Activated T-cell treated with anti-CD3 and anti-CD28 coated beads, Interleukin-2, amount 50 U/mL, for 4 hours (primary cell): ENCODE results near the gene CCDC178. TPM values are rescaled to one million over a fixed set of nuclear protein-coding genes. Genes with fewer than 3 reads are reported as not detected.
"Not testable (repeated sequence)": the region's sequence is repeated elsewhere in the genome, so short reads cannot be mapped to it uniquely, and the experiment has no call there.

Source experiments
- ATAC-seq, 2 donors: fragments of 200-7000 bp; cut with Tn5 transposase; one replicate each; pipeline ENCODE4 v1.10.0; 2021
- DNase-seq: peaks from one replicate; pipeline ENCODE4 v3.0.0-alpha.2; 2020
- H3K27me3 Mint-ChIP-seq: one replicate; pipeline ENCODE4 v1.8.0; 2021; ENCODE audit warnings: low read depth, mixed read lengths
- H3K36me3 Mint-ChIP-seq: one replicate; pipeline ENCODE4 v1.8.0; 2022; ENCODE audit warnings: mixed read lengths; ENCODE audit not compliant: insufficient read depth
- H3K4me1 Mint-ChIP-seq: one replicate; pipeline ENCODE4 v1.8.0; 2021; ENCODE audit warnings: low read depth, mixed read lengths
- H3K4me3 Mint-ChIP-seq: one replicate; pipeline ENCODE4 v1.8.0; 2021; ENCODE audit warnings: mild to moderate bottlenecking, moderate library complexity, mixed read lengths
- H3K9me3 Mint-ChIP-seq: one replicate; pipeline ENCODE4 v1.8.0; 2021; ENCODE audit warnings: mixed read lengths
- total RNA-seq, 3 donors: library from RNA; stranded (reverse); gene quantifications; one replicate each; pipeline ENCODE4 v1.2.1, GENCODE V29; 2021

CCDC178 gene
- total RNA-seq, 3 donors from 2014 or later = not detected

- H3K36me3 Mint-ChIP-seq = no peaks in the 10 kb centered on the region
- no peak for ATAC-seq
- no peak for DNase-seq
- H3K4me1 Mint-ChIP-seq = no peaks in the 10 kb centered on the region
- H3K27me3 Mint-ChIP-seq = no peaks in the 10 kb centered on the region
- H3K4me3 Mint-ChIP-seq = no peak overlapping the region
- H3K9me3 Mint-ChIP-seq = peaks cover 4% of the 10 kb centered on the region
Measured at GRCh38 chr18:32998921-32999320, 441.6 kb downstream of the CCDC178 start.

GRCh38 chr18:32998285-32998684 lies 442.2 kb downstream of the CCDC178 start:
- Mint-ChIP-seq H3K27me3 (no peaks in the 10 kb centered on the region), H3K4me1 (no peaks in the 10 kb centered on the region), H3K9me3 (peaks cover 4% of the 10 kb centered on the region), H3K36me3 (no peaks in the 10 kb centered on the region), H3K4me3 (no peak overlapping the region)
- ATAC-seq (no peak), DNase-seq (no peak)

GRCh38 chr18:32983721-32984120 lies 456.8 kb downstream of the CCDC178 start:
- Mint-ChIP-seq H3K9me3 (peaks cover 3% of the 10 kb centered on the region), H3K4me1 (no peaks in the 10 kb centered on the region), H3K27me3 (no peaks in the 10 kb centered on the region), H3K36me3 (no peaks in the 10 kb centered on the region), H3K4me3 (no peak overlapping the region)
- DNase-seq = no peak
- no peak for ATAC-seq

GRCh38 chr18:32980896-32981295 lies 459.6 kb downstream of the CCDC178 start:
- DNase-seq (no peak), ATAC-seq (no peak)
- H3K4me1 Mint-ChIP-seq = no peaks in the 10 kb centered on the region
- H3K27me3 Mint-ChIP-seq = no peaks in the 10 kb centered on the region
- H3K9me3 Mint-ChIP-seq = peaks cover 3% of the 10 kb centered on the region
- H3K36me3 Mint-ChIP-seq = no peaks in the 10 kb centered on the region
- no peak overlapping the region for H3K4me3 Mint-ChIP-seq

- H3K4me3 Mint-ChIP-seq = no peak overlapping the region
- no peak for DNase-seq
- H3K27me3 Mint-ChIP-seq = no peaks in the 10 kb centered on the region
- ATAC-seq = no peak
- peaks cover 9% of the 10 kb centered on the region for H3K9me3 Mint-ChIP-seq
- H3K36me3 Mint-ChIP-seq = no peaks in the 10 kb centered on the region
- H3K4me1 Mint-ChIP-seq = no peaks in the 10 kb centered on the region
Measured at GRCh38 chr18:32975501-32975900, 465.0 kb downstream of the CCDC178 start.

GRCh38 chr18:32975163-32975436 lies 465.4 kb downstream of the CCDC178 start:
- no peak for ATAC-seq
- no peaks in the 10 kb centered on the region for H3K4me1 Mint-ChIP-seq

GRCh38 chr18:32974421-32975162 lies 465.9 kb downstream of the CCDC178 start:
- H3K9me3 Mint-ChIP-seq = peaks cover 7% of the 10 kb centered on the region

More at GRCh38 chr18:32975163-32975436, 465.4 kb downstream of the CCDC178 start:
- Mint-ChIP-seq H3K9me3 (peaks cover 9% of the 10 kb centered on the region), H3K36me3 (no peaks in the 10 kb centered on the region), H3K27me3 (no peaks in the 10 kb centered on the region), H3K4me3 (no peak overlapping the region)
- DNase-seq = no peak

GRCh38 chr18:32968248-32968647 lies 472.3 kb downstream of the CCDC178 start:
- DNase-seq = no peak
- no peak for ATAC-seq
- no peaks in the 10 kb centered on the region for H3K36me3 Mint-ChIP-seq
- H3K4me3 Mint-ChIP-seq = no peak overlapping the region
- H3K4me1 Mint-ChIP-seq = no peaks in the 10 kb centered on the region
- peaks cover 12% of the 10 kb centered on the region for H3K9me3 Mint-ChIP-seq
- no peaks in the 10 kb centered on the region for H3K27me3 Mint-ChIP-seq

More at GRCh38 chr18:32974421-32975162, 465.9 kb downstream of the CCDC178 start:
- Mint-ChIP-seq H3K36me3 (no peaks in the 10 kb centered on the region), H3K4me1 (no peaks in the 10 kb centered on the region), H3K4me3 (no peak overlapping the region), H3K27me3 (no peaks in the 10 kb centered on the region)
- ATAC-seq (no peak), DNase-seq (no peak)

- H3K4me1 Mint-ChIP-seq = no peaks in the 10 kb centered on the region
- no peaks in the 10 kb centered on the region for H3K27me3 Mint-ChIP-seq
- DNase-seq (no peak), ATAC-seq (no peak)
- no peaks in the 10 kb centered on the region for H3K36me3 Mint-ChIP-seq
- peaks cover 7% of the 10 kb centered on the region for H3K9me3 Mint-ChIP-seq
- H3K4me3 Mint-ChIP-seq = no peak overlapping the region
Measured at GRCh38 chr18:32966141-32966540, 474.4 kb downstream of the CCDC178 start.

GRCh38 chr18:32961538-32961937 lies 479.0 kb downstream of the CCDC178 start:
- ATAC-seq (no peak), DNase-seq (no peak)
- Mint-ChIP-seq H3K36me3 (no peaks in the 10 kb centered on the region), H3K27me3 (no peaks in the 10 kb centered on the region), H3K4me3 (no peak overlapping the region), H3K4me1 (no peaks in the 10 kb centered on the region), H3K9me3 (peaks cover 6% of the 10 kb centered on the region)

- H3K36me3 Mint-ChIP-seq = no peaks in the 10 kb centered on the region
- no peaks in the 10 kb centered on the region for H3K4me1 Mint-ChIP-seq
- H3K4me3 Mint-ChIP-seq = no peak overlapping the region
- peaks cover 6% of the 10 kb centered on the region for H3K9me3 Mint-ChIP-seq
- no peaks in the 10 kb centered on the region for H3K27me3 Mint-ChIP-seq
- ATAC-seq (no peak), DNase-seq (no peak)
Measured at GRCh38 chr18:32958746-32959145, 481.8 kb downstream of the CCDC178 start.

- Mint-ChIP-seq H3K9me3 (peaks cover 12% of the 10 kb centered on the region), H3K27me3 (no peaks in the 10 kb centered on the region), H3K36me3 (no peaks in the 10 kb centered on the region), H3K4me1 (no peaks in the 10 kb centered on the region), H3K4me3 (no peak overlapping the region)
- no peak for ATAC-seq
- no peak for DNase-seq
Measured at GRCh38 chr18:32956591-32957315, 483.8 kb downstream of the CCDC178 start.

- peaks cover 12% of the 10 kb centered on the region for H3K9me3 Mint-ChIP-seq
- not testable (repeated sequence) for DNase-seq, H3K27me3 Mint-ChIP-seq, ATAC-seq, H3K36me3 Mint-ChIP-seq, H3K4me3 Mint-ChIP-seq, H3K4me1 Mint-ChIP-seq
Measured at GRCh38 chr18:32952318-32952717, 488.2 kb downstream of the CCDC178 start.

GRCh38 chr18:32937597-32937996 lies 502.9 kb downstream of the CCDC178 start:
- ATAC-seq = no peak
- Mint-ChIP-seq H3K9me3 (peaks cover 3% of the 10 kb centered on the region), H3K4me1 (no peaks in the 10 kb centered on the region), H3K36me3 (no peaks in the 10 kb centered on the region), H3K4me3 (no peak overlapping the region), H3K27me3 (no peaks in the 10 kb centered on the region)
- DNase-seq = no peak

GRCh38 chr18:32937066-32937465 lies 503.5 kb downstream of the CCDC178 start:
- Mint-ChIP-seq H3K4me1 (no peaks in the 10 kb centered on the region), H3K9me3 (peaks cover 3% of the 10 kb centered on the region), H3K27me3 (no peaks in the 10 kb centered on the region), H3K36me3 (no peaks in the 10 kb centered on the region), H3K4me3 (no peak overlapping the region)
- ATAC-seq (no peak), DNase-seq (no peak)
